HG03095 (cell line): ENCODE data around the gene FBXW7.
A peak's percentile ranks its signal among the peaks of the same experiment; 100 is the strongest.
"Not testable (repeated sequence)": the region's sequence is repeated elsewhere in the genome, so short reads cannot be mapped to it uniquely, and the experiment has no call there.

Source experiments
- ATAC-seq: cut with Tn5 transposase; IDR thresholded peaks from one replicate; pipeline ENCODE4 v1.9.1; 2021; ENCODE audit warnings: moderate library complexity; ENCODE audit not compliant: unreplicated experiment

FBXW7 gene

GRCh38 chr4:152550687-152551086, 14.8 kb upstream of the FBXW7 start:
- not testable (repeated sequence) for ATAC-seq

GRCh38 chr4:152545088-152545487, 9.2 kb upstream of the FBXW7 start:
- no peak for ATAC-seq

- not testable (repeated sequence) for ATAC-seq
Observed at GRCh38 chr4:152544533-152544932, 8.6 kb upstream of the FBXW7 start.

GRCh38 chr4:152540941-152541340, 5.0 kb upstream of the FBXW7 start:
- no peak for ATAC-seq

GRCh38 chr4:152540293-152540674, 4.4 kb upstream of the FBXW7 start:
- ATAC-seq: peak; percentile 34

GRCh38 chr4:152539556-152540292, 3.8 kb upstream of the FBXW7 start:
- ATAC-seq: no peak

GRCh38 chr4:152537881-152538280, 2.0 kb upstream of the FBXW7 start:
- no peak for ATAC-seq

- peak; percentile 15 for ATAC-seq
Observed at GRCh38 chr4:152536545-152537182, 772 bp upstream of the FBXW7 start.

- ATAC-seq: peak; percentile 3
Observed at GRCh38 chr4:152535360-152535902, 461 bp downstream of the FBXW7 start.

GRCh38 chr4:152534541-152535359, 1.1 kb downstream of the FBXW7 start:
- ATAC-seq: no peak

GRCh38 chr4:152531479-152531878, 4.4 kb downstream of the FBXW7 start:
- ATAC-seq: no peak

- no peak for ATAC-seq
Observed at GRCh38 chr4:152530600-152530999, 5.3 kb downstream of the FBXW7 start.

GRCh38 chr4:152529880-152530279, 6.0 kb downstream of the FBXW7 start:
- no peak for ATAC-seq

GRCh38 chr4:152528060-152528459, 7.8 kb downstream of the FBXW7 start:
- no peak for ATAC-seq

- ATAC-seq: peak; percentile 53
Observed at GRCh38 chr4:152525878-152526277, 10.0 kb downstream of the FBXW7 start.

- no peak for ATAC-seq
Observed at GRCh38 chr4:152524427-152524826, 11.5 kb downstream of the FBXW7 start.

GRCh38 chr4:152523731-152524130, 12.2 kb downstream of the FBXW7 start:
- ATAC-seq: no peak

GRCh38 chr4:152522754-152523153, 13.1 kb downstream of the FBXW7 start:
- ATAC-seq: no peak

- ATAC-seq: no peak
Observed at GRCh38 chr4:152522245-152522644, 13.6 kb downstream of the FBXW7 start.

GRCh38 chr4:152516156-152516555, 19.7 kb downstream of the FBXW7 start:
- ATAC-seq: no peak

GRCh38 chr4:152515678-152516077, 20.2 kb downstream of the FBXW7 start:
- no peak for ATAC-seq
